GM19438 (cell line): Measurements from ENCODE around the gene ETS1.
A peak's percentile ranks its signal among the peaks of the same experiment; 100 is the strongest.

Experiments used
- ATAC-seq: cut with Tn5 transposase; IDR thresholded peaks from one replicate; pipeline ENCODE4 v1.9.1; 2021; ENCODE audit warnings: low read depth; ENCODE audit not compliant: unreplicated experiment

Gene ETS1

GRCh38 chr11:128619540-128620308 is 32.4 kb upstream of the ETS1 start:
- ATAC-seq: no peak

GRCh38 chr11:128619007-128619406 is 31.6 kb upstream of the ETS1 start:
- no peak for ATAC-seq

- no peak for ATAC-seq
These were observed 31.2 kb upstream of the ETS1 start for GRCh38 chr11:128618603-128619002.

- ATAC-seq: no peak
These were observed 28.8 kb upstream of the ETS1 start for GRCh38 chr11:128616161-128616560.

- ATAC-seq: no peak
These were observed 28.3 kb upstream of the ETS1 start for GRCh38 chr11:128615612-128616011.

GRCh38 chr11:128615076-128615475 is 27.7 kb upstream of the ETS1 start:
- ATAC-seq: no peak

GRCh38 chr11:128614026-128614425 is 26.7 kb upstream of the ETS1 start:
- ATAC-seq: no peak

GRCh38 chr11:128613300-128613995 is 26.1 kb upstream of the ETS1 start:
- no peak for ATAC-seq

- ATAC-seq: peak; percentile 93
These were observed 23.6 kb upstream of the ETS1 start for GRCh38 chr11:128610721-128611617.

- no peak for ATAC-seq
These were observed 22.4 kb upstream of the ETS1 start for GRCh38 chr11:128609785-128610184.

GRCh38 chr11:128608746-128609407 is 21.5 kb upstream of the ETS1 start:
- ATAC-seq: no peak

GRCh38 chr11:128607819-128608218 is 20.5 kb upstream of the ETS1 start:
- no peak for ATAC-seq

- ATAC-seq: no peak
These were observed 17.4 kb upstream of the ETS1 start for GRCh38 chr11:128604723-128605122.

GRCh38 chr11:128603752-128604414 is 16.5 kb upstream of the ETS1 start:
- ATAC-seq: no peak

GRCh38 chr11:128603003-128603696 is 15.8 kb upstream of the ETS1 start:
- ATAC-seq: no peak

- ATAC-seq: no peak
These were observed 12.4 kb upstream of the ETS1 start for GRCh38 chr11:128599729-128600128.

- ATAC-seq: no peak
These were observed 11.3 kb upstream of the ETS1 start for GRCh38 chr11:128598506-128599150.

GRCh38 chr11:128598096-128598495 is 10.7 kb upstream of the ETS1 start:
- ATAC-seq: no peak

- ATAC-seq: no peak
These were observed 9.9 kb upstream of the ETS1 start for GRCh38 chr11:128597209-128597608.
